SH-SY5Y (cell line): ENCODE results near the gene ADAMTS2.

ENCODE experiments used
- GATA2 ChIP-seq: IDR thresholded peaks from 2 replicates; pipeline ENCODE4 v1.6.1; 2011; ENCODE audit warnings: mild to moderate bottlenecking, low read depth, low read length
- GATA3 ChIP-seq: IDR thresholded peaks from 2 replicates; pipeline ENCODE4 v1.6.1; 2011; ENCODE audit warnings: low read depth, mild to moderate bottlenecking, low read length, moderate library complexity

DNA sequence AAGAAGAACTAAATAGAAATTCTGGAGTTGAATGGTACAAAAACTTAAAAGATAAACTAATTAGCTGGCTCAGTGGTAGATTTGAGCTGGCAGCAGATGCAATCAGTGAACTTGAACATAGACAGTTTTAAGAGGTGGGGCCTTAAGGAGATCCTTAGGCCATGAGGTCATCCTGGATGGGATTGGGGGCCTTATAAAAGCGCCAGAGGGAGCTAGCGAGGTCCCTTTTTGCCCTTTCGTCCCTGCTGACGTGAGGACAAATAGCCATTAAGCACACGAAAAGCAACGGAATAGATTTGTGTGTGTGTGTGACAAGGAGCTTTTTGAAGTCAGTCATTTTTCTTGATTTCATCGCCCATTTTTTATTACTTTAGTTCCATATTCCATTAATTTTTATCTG, 201.8 kb downstream of the ADAMTS2 start:
- TF ChIP-seq GATA2 (no peak), GATA3 (no peak)
